ENCODE data around the gene KBTBD4. TPM values are rescaled to one million over a fixed set of nuclear protein-coding genes. Genes with fewer than 3 reads are reported as not detected.
"Not testable (repeated sequence)": the region's sequence is repeated elsewhere in the genome, so short reads cannot be mapped to it uniquely, and the experiment has no call there.

Gene KBTBD4
- polyA plus RNA-seq, 1 donor from 2014 or later, result 41.6 TPM

DNA sequence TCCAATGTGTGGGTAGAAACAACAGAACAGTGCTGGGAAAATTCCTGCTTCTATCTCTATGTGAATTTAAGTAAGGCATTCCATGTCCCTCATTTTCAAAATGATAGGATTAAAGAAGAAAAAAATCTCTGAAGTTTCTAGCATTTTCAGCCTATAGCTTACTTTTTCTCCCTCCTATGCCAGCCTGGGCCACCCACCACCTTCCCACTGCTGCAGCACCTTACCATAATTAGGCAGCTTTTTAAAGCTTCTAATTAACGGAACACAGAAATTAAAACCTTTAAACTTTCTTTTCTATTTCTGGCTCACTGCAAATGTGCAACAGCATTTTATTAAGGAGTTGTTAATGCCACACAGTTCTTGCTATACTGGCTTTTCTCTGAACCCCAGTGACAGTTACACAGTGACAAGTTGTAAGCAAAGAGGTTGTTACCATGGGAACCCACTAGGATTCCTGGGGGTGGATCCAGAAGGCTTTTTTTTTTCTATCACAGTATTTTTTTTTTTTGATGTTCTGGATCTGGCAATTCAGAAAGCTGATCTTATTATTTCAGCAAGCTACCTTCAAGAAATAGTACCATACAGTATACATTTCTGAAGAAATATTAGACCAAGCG lies 46.1 kb downstream of the KBTBD4 start:
- H3K9me3 Mint-ChIP-seq, result no peaks in the 10 kb centered on the region
- no peaks in the 10 kb centered on the region for H3K27me3 Mint-ChIP-seq
- no peak overlapping the region for H3K27ac Mint-ChIP-seq
- no peaks in the 10 kb centered on the region for H3K36me3 Mint-ChIP-seq
- peaks cover 20 to 29% (median 26%) of the 10 kb centered on the region in 3 donors for H3K4me1 Mint-ChIP-seq
- peak overlapping the region in 2 of 4 donors; percentile 8 to 45 for H3K4me3 Mint-ChIP-seq

DNA sequence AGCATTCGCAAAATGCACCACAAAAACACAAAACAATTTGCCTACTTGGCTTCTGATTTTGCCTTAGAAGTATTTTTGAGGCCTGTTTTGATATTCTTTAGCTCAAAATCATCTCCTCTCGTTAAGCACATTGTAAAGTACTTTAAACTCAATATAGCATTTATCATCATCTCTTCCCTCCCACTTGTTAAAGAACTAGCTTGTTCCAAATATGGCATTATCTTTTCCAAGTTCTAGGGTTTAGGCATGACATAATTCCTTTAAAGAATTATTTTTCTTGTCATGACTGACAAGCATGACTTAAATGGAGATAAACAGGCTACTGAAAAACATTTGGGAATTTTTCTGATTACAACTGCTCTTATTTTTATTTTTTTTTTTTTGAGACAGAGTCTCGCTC lies 47.1 kb downstream of the KBTBD4 start:
- Mint-ChIP-seq H3K9me3 (no peaks in the 10 kb centered on the region), H3K36me3 (no peaks in the 10 kb centered on the region), H3K27me3 (no peaks in the 10 kb centered on the region), H3K4me1 (peaks cover 16 to 29% (median 25%) of the 10 kb centered on the region in 3 donors), H3K4me3 (no peak overlapping the region), H3K27ac (no peak overlapping the region)

DNA sequence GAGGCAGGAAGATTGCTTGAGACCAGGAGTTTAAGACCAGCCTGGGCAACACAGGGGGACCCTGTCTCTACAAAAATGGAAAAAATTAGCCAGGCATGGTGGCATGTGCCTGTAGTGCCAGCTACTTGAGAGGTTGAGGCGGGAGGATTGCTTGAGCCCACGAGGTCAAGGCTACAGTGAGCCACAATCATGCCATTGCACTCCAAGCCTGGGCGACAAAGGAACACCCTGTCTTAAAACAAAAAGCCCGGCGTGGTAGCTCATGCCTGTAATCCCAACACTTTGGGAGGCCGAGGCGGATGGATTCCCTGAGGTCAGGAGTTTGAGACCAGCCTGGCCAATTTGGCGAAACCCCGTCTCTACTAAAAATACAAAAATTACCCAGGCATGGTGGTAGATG lies 48.0 kb downstream of the KBTBD4 start:
- not testable (repeated sequence) for H3K9me3 Mint-ChIP-seq, H3K27ac Mint-ChIP-seq, H3K27me3 Mint-ChIP-seq, H3K4me3 Mint-ChIP-seq, H3K36me3 Mint-ChIP-seq
- H3K4me1 Mint-ChIP-seq, result peaks cover 24 to 32% (median 31%) of the 10 kb centered on the region in 3 donors

DNA sequence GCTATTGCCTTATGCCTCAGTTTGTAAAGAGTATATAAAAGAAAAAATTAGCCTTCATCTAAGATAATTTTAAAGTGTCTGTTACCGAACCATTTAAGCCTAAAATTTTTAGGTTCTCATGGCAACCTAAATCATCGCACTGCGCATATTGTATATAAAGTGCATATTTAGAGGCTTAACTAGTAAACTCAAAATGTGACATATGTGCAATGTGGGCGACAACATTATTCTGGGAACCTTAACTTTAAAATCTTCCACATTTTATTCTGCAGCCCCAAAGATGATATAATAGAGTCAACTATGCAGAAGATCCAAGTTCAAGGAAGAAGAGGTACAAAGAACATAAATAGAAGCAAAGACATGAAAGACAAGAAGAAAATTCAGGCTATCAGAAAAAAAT lies 48.8 kb downstream of the KBTBD4 start:
- peaks cover 31 to 36% (median 34%) of the 10 kb centered on the region in 3 donors for H3K4me1 Mint-ChIP-seq
- no peaks in the 10 kb centered on the region for H3K27me3 Mint-ChIP-seq
- H3K27ac Mint-ChIP-seq, result peak overlapping the region in 1 of 3 donors; percentile 60
- no peak overlapping the region for H3K4me3 Mint-ChIP-seq
- no peaks in the 10 kb centered on the region for H3K36me3 Mint-ChIP-seq
- no peaks in the 10 kb centered on the region for H3K9me3 Mint-ChIP-seq

DNA sequence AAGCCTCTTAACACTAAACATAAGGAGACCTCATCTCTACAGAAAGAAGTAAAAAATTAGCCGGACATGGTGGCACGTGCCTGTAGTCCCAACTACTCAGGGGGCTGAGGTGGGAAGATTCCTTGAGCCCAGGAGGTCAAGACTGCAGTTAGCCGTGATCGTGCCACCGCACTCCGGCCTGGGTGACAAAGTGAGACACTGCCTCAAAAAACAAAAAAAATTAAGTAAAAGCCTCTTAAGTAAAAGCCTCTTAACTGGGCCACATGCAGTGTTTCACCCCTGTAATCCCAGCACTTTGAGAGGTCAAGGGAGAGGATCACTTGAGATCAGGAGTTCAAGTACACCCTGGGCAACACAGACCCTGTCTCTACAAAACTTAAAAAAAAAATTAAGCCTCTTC lies 51.6 kb downstream of the KBTBD4 start:
- H3K36me3 Mint-ChIP-seq, result no peaks in the 10 kb centered on the region
- H3K27me3 Mint-ChIP-seq, result no peaks in the 10 kb centered on the region
- no peak overlapping the region for H3K27ac Mint-ChIP-seq
- no peak overlapping the region for H3K4me3 Mint-ChIP-seq
- no peaks in the 10 kb centered on the region for H3K9me3 Mint-ChIP-seq
- H3K4me1 Mint-ChIP-seq, result peaks cover 40 to 49% (median 43%) of the 10 kb centered on the region in 3 donors

DNA sequence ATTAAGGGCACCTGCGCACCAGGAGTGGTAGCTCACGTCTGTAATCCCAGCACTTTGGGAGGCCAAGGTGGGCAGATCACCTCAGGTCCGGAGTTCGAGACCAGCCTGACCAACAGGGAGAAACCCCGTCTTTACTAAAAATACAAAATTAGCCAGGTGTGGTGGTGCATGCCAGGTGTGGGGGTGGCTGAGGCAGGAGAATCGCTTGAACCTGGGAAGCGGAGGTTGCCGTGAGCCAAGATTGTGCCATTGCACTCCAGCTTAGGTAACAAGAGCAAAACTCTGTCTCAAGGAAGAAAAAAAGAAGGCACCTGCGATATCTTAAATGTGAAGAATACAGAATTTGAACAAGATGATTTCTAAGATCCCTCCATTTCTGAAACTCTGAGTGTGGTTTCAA lies 52.7 kb downstream of the KBTBD4 start:
- peaks cover 38 to 55% (median 40%) of the 10 kb centered on the region in 3 donors for H3K4me1 Mint-ChIP-seq
- not testable (repeated sequence) for H3K36me3 Mint-ChIP-seq, H3K9me3 Mint-ChIP-seq, H3K27me3 Mint-ChIP-seq
- H3K4me3 Mint-ChIP-seq, result peak overlapping the region in 2 of 4 donors; percentile 64 to 83
- peak overlapping the region; percentile 6 to 92 (median 77) for H3K27ac Mint-ChIP-seq

DNA sequence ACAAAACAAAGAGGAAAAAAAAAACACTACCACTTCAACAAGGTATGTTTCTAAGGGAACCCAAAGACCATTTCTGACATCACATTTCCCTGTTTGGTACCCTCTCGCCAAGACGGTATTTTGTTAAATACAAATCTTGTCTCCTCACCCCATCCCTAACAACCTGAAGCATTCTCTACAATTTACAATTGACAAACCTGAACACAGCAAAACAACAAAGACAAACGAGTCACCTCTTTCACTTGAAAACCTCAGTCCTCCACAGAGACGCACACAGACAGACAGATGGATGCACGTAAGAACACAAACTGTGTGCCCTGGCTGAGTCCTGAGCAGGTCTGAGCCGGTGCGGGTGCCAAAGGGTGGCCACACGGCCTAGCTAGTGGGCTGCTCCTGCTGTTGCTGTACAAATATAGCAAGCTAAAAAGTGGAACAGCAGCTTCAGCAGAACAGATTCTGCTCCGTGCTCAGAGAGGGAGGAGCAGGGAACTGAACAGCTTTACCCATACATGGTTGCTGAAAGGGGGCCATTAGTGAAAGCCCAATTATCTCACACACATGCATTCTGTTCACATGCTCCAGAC lies 54.4 kb downstream of the KBTBD4 start:
- Mint-ChIP-seq H3K27me3 (no peaks in the 10 kb centered on the region), H3K4me3 (peak overlapping the region; percentile 24 to 71 (median 34)), H3K4me1 (peaks cover 36 to 57% (median 39%) of the 10 kb centered on the region in 3 donors), H3K27ac (peak overlapping the region; percentile 54 to 89 (median 78)), H3K9me3 (no peaks in the 10 kb centered on the region), H3K36me3 (peaks cover 4% of the 10 kb centered on the region)

DNA sequence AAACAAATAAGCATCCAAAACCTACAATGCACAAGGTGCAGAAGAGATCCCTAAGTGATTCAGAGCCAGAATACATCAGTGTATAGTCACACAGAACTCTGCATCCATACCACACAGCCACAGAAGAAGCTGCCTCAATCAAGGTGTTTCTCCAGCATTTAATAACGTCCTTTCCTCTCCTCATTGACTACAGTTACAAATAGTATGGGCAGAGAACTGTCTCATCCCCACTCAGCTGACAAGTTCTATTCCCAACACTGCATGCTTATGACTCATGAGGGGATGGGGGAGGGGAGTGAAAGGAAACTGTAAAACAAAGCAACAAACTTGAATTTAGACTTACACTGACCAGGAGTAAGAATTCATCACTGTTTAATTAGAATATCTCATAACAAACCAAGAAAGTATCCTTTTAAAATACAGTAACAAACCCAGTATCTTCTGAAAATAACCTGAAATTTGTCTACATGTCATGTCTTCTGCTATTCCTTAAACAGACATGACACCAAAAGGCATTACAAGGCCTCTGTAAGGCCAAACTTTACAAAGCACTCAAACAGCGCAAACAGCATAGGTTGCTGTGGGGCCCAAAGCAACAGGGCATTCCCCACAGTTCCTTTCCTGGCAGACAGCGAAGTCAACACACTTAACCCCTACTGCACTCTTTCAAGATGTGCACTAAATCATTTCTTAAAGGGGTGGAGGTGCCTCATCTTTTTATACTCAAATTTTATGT lies 55.1 kb downstream of the KBTBD4 start:
- H3K9me3 Mint-ChIP-seq, result no peaks in the 10 kb centered on the region
- H3K27me3 Mint-ChIP-seq, result no peaks in the 10 kb centered on the region
- H3K4me1 Mint-ChIP-seq, result peaks cover 40 to 61% (median 42%) of the 10 kb centered on the region in 3 donors
- peak overlapping the region; percentile 4 to 59 (median 24) for H3K4me3 Mint-ChIP-seq
- H3K27ac Mint-ChIP-seq, result peak overlapping the region; percentile 54 to 89 (median 78)
- H3K36me3 Mint-ChIP-seq, result peaks cover 4% of the 10 kb centered on the region

Other genes starting within 250 kb of the KBTBD4 start
- gene MYBPC3, start 226.3 kb downstream of the KBTBD4 start, polyA plus RNA-seq, result not detected
- 67.7 TPM for gene SPI1, start 200.4 kb downstream of the KBTBD4 start, polyA plus RNA-seq
- gene SLC39A13, start 170.4 kb downstream of the KBTBD4 start, polyA plus RNA-seq, result 15.5 TPM
- 101 TPM for gene PSMC3, start 152.5 kb downstream of the KBTBD4 start, polyA plus RNA-seq
- gene RAPSN, start 129.8 kb downstream of the KBTBD4 start, polyA plus RNA-seq, result 0.15 TPM
- gene CELF1, start 25.8 kb downstream of the KBTBD4 start, polyA plus RNA-seq, result 78.6 TPM
- 49.5 TPM for gene PTPMT1, start 13.4 kb downstream of the KBTBD4 start, polyA plus RNA-seq
- 105 TPM for gene NDUFS3, start 104 bp upstream of the KBTBD4 start, polyA plus RNA-seq
- not detected for gene FAM180B, start 7.7 kb upstream of the KBTBD4 start, polyA plus RNA-seq
- gene C1QTNF4, start 15.4 kb upstream of the KBTBD4 start, polyA plus RNA-seq, result not detected
- gene MTCH2, start 63.6 kb upstream of the KBTBD4 start, polyA plus RNA-seq, result 58.9 TPM
- 1.4 TPM for gene AGBL2, start 136.4 kb upstream of the KBTBD4 start, polyA plus RNA-seq
- gene FNBP4, start 188.4 kb upstream of the KBTBD4 start, polyA plus RNA-seq, result 65.3 TPM

All from IgD-negative memory B cell (primary cell).